Fibroblast of lung (primary cell): ENCODE measurements around the gene DOCK4. TPM values are rescaled to one million over a fixed set of nuclear protein-coding genes. Genes with fewer than 3 reads are reported as not detected.

ENCODE experiments used
- DNase-seq, 2 donors: peaks; one replicate each; pipeline versions ENCODE4 v3.0.0 to v3.0.0-alpha.2; 2010; ENCODE audit warnings: low read depth in 2 of 2
- H2AFZ ChIP-seq: 2 replicates; pipeline ENCODE4 v1.5.1; 2012; ENCODE audit warnings: low read length, control low read depth, inconsistent platforms
- H3K27ac ChIP-seq: 2 replicates; pipeline ENCODE4 v1.5.1; 2011; ENCODE audit warnings: low read length, control low read depth; ENCODE audit not compliant: insufficient read depth
- H3K27me3 ChIP-seq: 2 replicates; pipeline ENCODE4 v1.5.1; 2011; ENCODE audit warnings: mild to moderate bottlenecking, low read length; ENCODE audit not compliant: control insufficient read depth, insufficient read depth
- H3K36me3 ChIP-seq: 2 replicates; pipeline ENCODE4 v1.5.1; 2011; ENCODE audit warnings: low read length; ENCODE audit not compliant: control insufficient read depth, insufficient read depth
- H3K4me1 ChIP-seq: 2 replicates; pipeline ENCODE4 v1.5.1; 2011; ENCODE audit warnings: low read length; ENCODE audit not compliant: control insufficient read depth, insufficient read depth; ENCODE audit errors: extremely low read depth
- H3K4me2 ChIP-seq: 2 replicates; pipeline ENCODE4 v1.5.1; 2011; ENCODE audit warnings: low read length, control low read depth; ENCODE audit not compliant: insufficient read depth; ENCODE audit errors: extremely low read depth
- H3K4me3 ChIP-seq, 4 experiments: fragments of 200-600 bp in 1 of 4; sonication (generic) in 1 of 4; replicated peaks in 1 of 4; 2 replicates each; pipeline ENCODE4 v1.5.1; 2011 to 2016; ENCODE audit warnings: low read length in 4 of 4, low read depth in 3 of 4, mild to moderate bottlenecking in 3 of 4, control low read depth in 2 of 4, inconsistent platforms in 1 of 4, mixed read lengths in 1 of 4; ENCODE audit not compliant: insufficient read depth in 1 of 4; ENCODE audit errors: control extremely low read depth in 1 of 4
- H3K79me2 ChIP-seq: 2 replicates; pipeline ENCODE4 v1.5.1; 2012; ENCODE audit warnings: mild to moderate bottlenecking, low read length, inconsistent platforms; ENCODE audit not compliant: control insufficient read depth, insufficient read depth
- H3K9ac ChIP-seq: 2 replicates; pipeline ENCODE4 v1.5.1; 2011; ENCODE audit warnings: mild to moderate bottlenecking, low read length, control low read depth; ENCODE audit not compliant: insufficient read depth
- H3K9me3 ChIP-seq: 2 replicates; pipeline ENCODE4 v1.5.1; 2012; ENCODE audit warnings: low read depth, low read length; ENCODE audit not compliant: control insufficient read depth, insufficient read depth
- H4K20me1 ChIP-seq: 2 replicates; pipeline ENCODE4 v1.5.1; 2011; ENCODE audit warnings: low read length; ENCODE audit not compliant: control insufficient read depth, insufficient read depth; ENCODE audit errors: extremely low read depth
- CTCF ChIP-seq, 2 donors: IDR thresholded peaks in 1 of 2; conservative IDR thresholded peaks in 1 of 2; 1 replicate in 1 of 2; 2 replicates in 1 of 2; pipeline ENCODE4 v1.5.1; 2011 to 2012; ENCODE audit warnings: low read length in 2 of 2, control low read depth in 1 of 2, inconsistent platforms in 1 of 2, low read depth in 1 of 2, mild to moderate bottlenecking in 1 of 2
- EZH2 ChIP-seq: IDR thresholded peaks from 2 replicates; pipeline ENCODE4 v1.5.1; 2012; ENCODE audit warnings: low read length, control low read depth, mild to moderate bottlenecking; ENCODE audit errors: missing control alignments
- polyA plus RNA-seq, 2 donors: library from polyadenylated mRNA; depleted of rRNA in 1 of 2; stranded (reverse) in 1 of 2; unstranded in 1 of 2; fragments of >200 nt; gene quantifications; 2 replicates each; pipeline ENCODE4 v1.2.1, GENCODE V29; 2011 to 2012; ENCODE audit warnings: missing spikeins in 1 of 2
- total RNA-seq: library from RNA; depleted of rRNA; stranded (reverse); fragments of >200 nt; gene quantifications from 2 replicates; pipeline ENCODE4 v1.2.1, GENCODE V29; 2014

The DOCK4 gene
- total and polyA plus RNA-seq, 2 donors (not counting 1 experiment from before 2014, with no cell fraction given), result 20.8 to 39.3 TPM

GRCh38 chr7:111820621-111821020, 385.6 kb downstream of the DOCK4 start:
- H3K4me3 ChIP-seq, result no peak overlapping the region
- H3K27ac ChIP-seq, result no peak overlapping the region
- no peak for DNase-seq
- no peaks in the 10 kb centered on the region for H3K4me1 ChIP-seq
- H2AFZ ChIP-seq, result no peak overlapping the region
- no peaks in the 10 kb centered on the region for H3K9me3 ChIP-seq
- TF ChIP-seq CTCF (conservative IDR thresholded peaks at IDR 0.05 in 1 of 2, IDR thresholded peaks at IDR 0.05 in 1 of 2; ENCODE audit: low read depth in 1 of 2, low read length in 2 of 2) (no peak), EZH2 (no peak)
- no peak overlapping the region for H3K9ac ChIP-seq
- H3K4me2 ChIP-seq, result no peak overlapping the region
- no peaks in the 10 kb centered on the region for H3K79me2 ChIP-seq
- no peaks in the 10 kb centered on the region for H4K20me1 ChIP-seq
- H3K27me3 ChIP-seq, result no peaks in the 10 kb centered on the region
- peaks cover 4% of the 10 kb centered on the region for H3K36me3 ChIP-seq

GRCh38 chr7:111820121-111820520, 386.1 kb downstream of the DOCK4 start:
- H4K20me1 ChIP-seq, result no peaks in the 10 kb centered on the region
- no peaks in the 10 kb centered on the region for H3K27me3 ChIP-seq
- H3K4me3 ChIP-seq, result no peak overlapping the region
- no peak overlapping the region for H3K9ac ChIP-seq
- DNase-seq, result no peak
- H2AFZ ChIP-seq, result no peak overlapping the region
- peaks cover 4% of the 10 kb centered on the region for H3K36me3 ChIP-seq
- H3K79me2 ChIP-seq, result no peaks in the 10 kb centered on the region
- TF ChIP-seq CTCF (conservative IDR thresholded peaks at IDR 0.05 in 1 of 2, IDR thresholded peaks at IDR 0.05 in 1 of 2; ENCODE audit: low read depth in 1 of 2, low read length in 2 of 2) (no peak), EZH2 (no peak)
- no peak overlapping the region for H3K27ac ChIP-seq
- no peak overlapping the region for H3K4me2 ChIP-seq
- H3K9me3 ChIP-seq, result no peaks in the 10 kb centered on the region
- no peaks in the 10 kb centered on the region for H3K4me1 ChIP-seq

- no peak overlapping the region for H3K9ac ChIP-seq
- H3K79me2 ChIP-seq, result no peaks in the 10 kb centered on the region
- no peak overlapping the region for H2AFZ ChIP-seq
- TF ChIP-seq EZH2 (no peak), CTCF (conservative IDR thresholded peaks at IDR 0.05 in 1 of 2, IDR thresholded peaks at IDR 0.05 in 1 of 2; ENCODE audit: low read depth in 1 of 2, low read length in 2 of 2) (no peak)
- DNase-seq, result no peak
- no peaks in the 10 kb centered on the region for H3K27me3 ChIP-seq
- no peaks in the 10 kb centered on the region for H4K20me1 ChIP-seq
- no peak overlapping the region for H3K27ac ChIP-seq
- no peaks in the 10 kb centered on the region for H3K36me3 ChIP-seq
- no peak overlapping the region for H3K4me2 ChIP-seq
- H3K9me3 ChIP-seq, result no peaks in the 10 kb centered on the region
- H3K4me3 ChIP-seq, result no peak overlapping the region
- H3K4me1 ChIP-seq, result no peaks in the 10 kb centered on the region
Measured at GRCh38 chr7:111815354-111815753, 390.8 kb downstream of the DOCK4 start.
